D721Med (cell line): Measurements from ENCODE around the gene FNTB.

Experiments used
- DNase-seq: peaks from one replicate; pipeline ENCODE4 v3.0.0; 2011; ENCODE audit warnings: low spot score; ENCODE audit not compliant: insufficient read length
- FAIRE-seq: peaks from 2 replicates; lab custom pipeline; 2011; peaks lifted over from hg19 to GRCh38; lab: Jason Lieb, UNC
- TF ChIP-seq, protein P1 (sequence below): IDR thresholded peaks from 2 replicates; pipeline ENCODE4 v1.5.1; 2012; ENCODE audit warnings: mild to moderate bottlenecking, control low read depth; ENCODE audit not compliant: insufficient read depth; ENCODE audit errors: missing control alignments

FNTB gene

DNA sequence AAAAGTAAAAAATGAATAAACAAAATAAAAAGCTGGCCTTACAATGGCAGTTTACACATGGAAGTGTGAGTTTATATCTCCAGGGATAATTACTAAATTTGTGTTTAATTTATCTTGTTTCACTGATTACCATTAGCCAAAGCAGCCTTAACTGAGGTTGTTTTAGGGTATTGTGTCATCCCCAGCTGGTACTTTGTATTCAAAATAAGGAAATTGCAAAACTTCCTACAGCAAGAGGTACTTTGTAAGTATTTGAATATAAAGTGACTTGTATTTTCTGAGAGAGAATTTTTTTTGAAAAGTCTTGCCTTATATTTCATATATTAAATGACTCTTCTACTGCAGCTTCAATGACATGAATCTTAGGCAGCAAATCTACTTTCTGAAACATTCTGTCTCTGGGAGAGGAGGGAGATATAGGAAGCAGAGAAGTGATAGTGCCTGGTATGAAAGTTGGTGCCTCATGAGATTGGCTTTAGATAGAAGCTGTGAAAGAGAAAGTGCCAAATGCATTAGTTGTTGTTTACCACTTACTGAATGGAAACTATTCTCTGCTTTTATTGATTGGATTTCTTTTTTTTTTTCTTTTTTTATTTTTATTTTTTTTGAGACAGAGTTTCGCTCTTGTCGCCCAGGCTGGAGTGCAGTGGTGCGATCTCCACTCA is 6.7 kb downstream of the FNTB start:
- TF ChIP-seq, protein P1, sequence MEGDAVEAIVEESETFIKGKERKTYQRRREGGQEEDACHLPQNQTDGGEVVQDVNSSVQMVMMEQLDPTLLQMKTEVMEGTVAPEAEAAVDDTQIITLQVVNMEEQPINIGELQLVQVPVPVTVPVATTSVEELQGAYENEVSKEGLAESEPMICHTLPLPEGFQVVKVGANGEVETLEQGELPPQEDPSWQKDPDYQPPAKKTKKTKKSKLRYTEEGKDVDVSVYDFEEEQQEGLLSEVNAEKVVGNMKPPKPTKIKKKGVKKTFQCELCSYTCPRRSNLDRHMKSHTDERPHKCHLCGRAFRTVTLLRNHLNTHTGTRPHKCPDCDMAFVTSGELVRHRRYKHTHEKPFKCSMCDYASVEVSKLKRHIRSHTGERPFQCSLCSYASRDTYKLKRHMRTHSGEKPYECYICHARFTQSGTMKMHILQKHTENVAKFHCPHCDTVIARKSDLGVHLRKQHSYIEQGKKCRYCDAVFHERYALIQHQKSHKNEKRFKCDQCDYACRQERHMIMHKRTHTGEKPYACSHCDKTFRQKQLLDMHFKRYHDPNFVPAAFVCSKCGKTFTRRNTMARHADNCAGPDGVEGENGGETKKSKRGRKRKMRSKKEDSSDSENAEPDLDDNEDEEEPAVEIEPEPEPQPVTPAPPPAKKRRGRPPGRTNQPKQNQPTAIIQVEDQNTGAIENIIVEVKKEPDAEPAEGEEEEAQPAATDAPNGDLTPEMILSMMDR: no peak
- FAIRE-seq: no peak
- DNase-seq: no peak

DNA sequence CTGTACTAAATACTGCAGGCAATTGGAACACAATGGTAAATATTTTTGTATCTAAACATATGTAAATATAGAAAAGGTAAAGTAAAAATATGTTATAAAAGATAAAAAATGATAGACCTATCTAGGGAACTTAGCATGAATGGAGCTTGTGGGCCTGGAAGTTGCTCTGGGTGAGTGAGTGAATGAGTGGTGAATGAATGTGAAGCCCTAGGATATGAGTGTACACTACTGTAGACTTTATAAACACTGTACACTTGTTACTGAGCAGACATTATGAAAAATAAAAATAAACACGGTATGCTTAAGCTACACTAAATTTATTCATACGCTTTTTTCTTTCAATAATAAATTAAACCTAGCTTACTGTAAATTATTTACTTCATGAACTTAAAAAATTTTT is 7.8 kb downstream of the FNTB start:
- TF ChIP-seq, protein P1: no peak
- no peak for FAIRE-seq
- DNase-seq: no peak

DNA sequence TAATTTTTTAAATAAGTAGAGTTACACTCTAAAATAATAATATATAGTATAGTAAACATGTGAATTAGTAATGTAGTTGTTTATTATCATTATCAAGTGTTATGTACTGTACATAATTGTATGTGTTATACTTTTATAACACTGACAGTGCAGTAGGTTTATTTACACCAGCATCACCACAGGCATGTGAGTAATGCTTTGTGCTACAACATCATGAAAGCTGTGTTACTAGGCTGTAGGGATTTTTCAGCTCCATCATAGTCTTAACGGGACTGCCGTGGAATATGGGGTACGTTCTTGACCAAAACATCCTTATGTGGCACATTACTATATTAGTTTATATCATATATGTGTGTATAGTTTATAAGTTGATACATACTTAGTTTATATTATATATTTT is 8.6 kb downstream of the FNTB start:
- no peak for FAIRE-seq
- TF ChIP-seq, protein P1: no peak
- no peak for DNase-seq

DNA sequence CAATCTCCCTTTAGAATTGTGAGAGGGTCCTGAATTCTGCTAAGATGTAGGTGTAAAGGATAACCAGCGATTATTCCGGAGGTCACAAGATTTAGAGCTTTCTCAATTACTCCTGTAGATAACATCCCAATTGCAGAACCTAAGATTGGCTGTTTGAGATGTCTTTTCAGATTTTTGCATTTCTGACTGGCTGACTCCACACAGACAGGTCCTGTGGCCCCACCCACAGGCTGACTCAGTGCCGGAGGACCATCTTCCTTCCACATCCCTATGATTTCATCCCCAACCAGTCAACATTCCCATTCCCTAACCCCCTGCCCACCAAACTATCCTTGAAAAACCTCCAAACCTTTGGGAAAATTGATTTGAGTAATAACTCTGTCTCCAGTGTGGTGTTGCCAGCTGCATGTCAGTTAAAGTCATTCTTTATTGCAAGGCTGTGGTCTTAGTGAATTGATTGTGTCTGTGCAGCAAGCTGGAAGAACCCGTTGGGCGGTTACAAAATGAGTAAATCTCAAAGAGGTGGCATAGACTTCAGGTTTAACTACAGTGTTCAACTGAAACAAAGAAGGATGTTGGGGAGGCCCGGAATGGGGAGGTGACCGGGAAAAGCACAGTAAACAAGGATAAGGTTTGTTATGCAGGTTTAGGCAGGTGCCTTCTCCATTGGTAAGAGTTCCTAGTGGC is 10.6 kb downstream of the FNTB start:
- FAIRE-seq: no peak
- TF ChIP-seq, protein P1: no peak
- DNase-seq: no peak

DNA sequence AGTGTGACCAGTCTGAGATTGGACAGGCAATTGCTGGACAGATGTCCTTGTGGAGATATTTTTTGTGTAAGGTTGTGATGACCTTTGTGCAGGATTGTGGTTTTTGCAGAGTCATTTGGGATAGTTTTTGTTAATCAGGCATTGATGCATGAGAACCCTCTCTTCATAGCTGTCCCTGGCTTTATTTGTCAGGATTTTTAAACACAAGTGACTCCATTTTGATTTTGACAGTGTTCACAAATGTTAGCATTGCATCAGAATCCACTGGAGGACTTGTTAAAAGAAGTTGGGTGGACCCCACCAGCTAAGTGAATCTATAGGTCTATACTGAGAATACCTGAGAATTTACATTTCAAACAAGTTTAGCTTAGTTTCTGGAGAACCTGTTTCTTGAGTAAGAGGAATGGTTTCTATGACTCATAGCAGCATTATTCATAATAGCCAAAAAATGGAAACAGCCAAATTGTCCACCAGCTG is 11.8 kb downstream of the FNTB start:
- TF ChIP-seq, protein P1: no peak
- no peak for DNase-seq
- FAIRE-seq: no peak

DNA sequence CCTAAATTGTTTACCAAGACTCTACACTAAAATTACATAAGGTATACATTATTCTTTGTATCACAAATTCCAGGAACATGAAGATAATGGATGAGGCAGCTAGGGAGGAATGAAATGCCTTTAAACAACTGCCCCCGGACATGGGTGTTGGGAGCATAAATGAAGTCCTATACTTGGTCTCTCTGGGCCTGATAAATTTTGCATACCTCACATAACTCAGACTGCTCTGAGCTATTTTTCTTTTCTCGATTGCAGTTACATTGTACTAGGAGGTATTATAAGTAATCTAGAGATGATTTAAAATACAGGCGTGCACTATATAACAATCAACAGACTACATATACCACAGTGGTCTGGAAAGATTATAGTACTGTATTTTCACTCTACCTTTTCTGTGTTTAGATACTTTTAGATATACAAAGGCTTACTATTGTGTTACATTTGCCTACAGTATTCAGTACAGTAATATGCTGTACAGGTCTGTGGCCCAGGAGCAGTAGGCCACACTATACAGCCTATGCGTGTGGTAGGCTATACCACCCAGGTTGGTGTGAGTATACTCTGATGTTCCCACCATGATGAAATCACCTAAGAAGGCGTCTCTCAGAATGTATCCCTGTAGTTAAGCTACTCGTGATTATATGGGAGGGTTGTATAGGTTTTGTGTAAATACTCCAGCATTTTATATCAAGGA is 14.3 kb downstream of the FNTB start:
- DNase-seq (no peak), FAIRE-seq (no peak)
- TF ChIP-seq, protein P1: no peak

DNA sequence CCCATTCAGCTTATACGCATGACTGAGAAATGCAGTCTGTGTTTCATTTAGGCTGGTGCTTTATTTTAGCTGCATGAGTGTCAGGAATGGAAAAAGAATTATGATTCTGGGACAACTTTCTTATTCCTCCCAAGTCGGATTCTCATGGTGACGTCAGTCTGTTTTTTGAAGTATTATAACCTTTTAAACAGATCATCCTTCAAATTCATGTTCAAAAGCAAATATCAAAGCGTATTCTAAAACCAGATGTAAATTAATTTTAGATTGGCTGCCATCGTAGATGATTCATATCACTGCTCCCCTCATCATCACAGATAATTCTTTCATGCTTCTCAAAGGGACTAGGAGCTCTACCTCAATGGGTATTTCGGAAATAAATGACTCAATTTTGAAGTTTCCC is 15.0 kb downstream of the FNTB start:
- DNase-seq (no peak), FAIRE-seq (no peak)
- TF ChIP-seq, protein P1: no peak
